HFFc6 (cell line): ENCODE results near the gene TMEM154. TPM values are rescaled to one million over a fixed set of nuclear protein-coding genes. Genes with fewer than 3 reads are reported as not detected.
"Not testable (repeated sequence)": the region's sequence is repeated elsewhere in the genome, so short reads cannot be mapped to it uniquely, and the experiment has no call there.

Experiments used
- DNase-seq: peaks from one replicate; pipeline ENCODE4 v3.0.0-alpha.2; 2018
- H3K27ac Mint-ChIP-seq: 2 replicates; pipeline ENCODE4 v1.8.0; 2020; ENCODE audit warnings: mild to moderate bottlenecking, mixed read lengths
- H3K27me3 Mint-ChIP-seq: 2 replicates; pipeline ENCODE4 v1.8.0; 2021; ENCODE audit warnings: mild to moderate bottlenecking, moderate library complexity, mixed read lengths; ENCODE audit not compliant: insufficient read depth
- H3K36me3 Mint-ChIP-seq: 2 replicates; pipeline ENCODE4 v1.8.0; 2021; ENCODE audit warnings: low read depth, mixed read lengths
- H3K4me1 Mint-ChIP-seq: 2 replicates; pipeline ENCODE4 v1.8.0; 2020; ENCODE audit warnings: low read depth, mixed read lengths
- H3K4me3 Mint-ChIP-seq: 2 replicates; pipeline ENCODE4 v1.8.0; 2020; ENCODE audit warnings: mild to moderate bottlenecking, moderate library complexity, mixed read lengths
- H3K9me3 Mint-ChIP-seq: 2 replicates; pipeline ENCODE4 v1.8.0; 2020; ENCODE audit warnings: mild to moderate bottlenecking, mixed read lengths
- total RNA-seq, 6 experiments: library from RNA; stranded (reverse); fragmentation: NEBNext Ultra II Directional; extraction: Animal tissue kit (Norgen Biotek cat#: 25700); gene quantifications; 2 replicates in 1 of 6; 3 replicates in 5 of 6; pipeline ENCODE4 v1.2.3, GENCODE V29; 2021
- TF ChIP-seq, protein P1 (sequence below): fragments of 200-600 bp; sonication (generic); IDR thresholded peaks from 2 replicates; pipeline ENCODE4 v1.5.0; 2021; ENCODE audit warnings: antibody characterized with exemption, mild to moderate bottlenecking

Gene TMEM154
- total RNA-seq, 6 experiments from 2014 or later, result 0.23 to 4.0 (median 0.95) TPM

DNA sequence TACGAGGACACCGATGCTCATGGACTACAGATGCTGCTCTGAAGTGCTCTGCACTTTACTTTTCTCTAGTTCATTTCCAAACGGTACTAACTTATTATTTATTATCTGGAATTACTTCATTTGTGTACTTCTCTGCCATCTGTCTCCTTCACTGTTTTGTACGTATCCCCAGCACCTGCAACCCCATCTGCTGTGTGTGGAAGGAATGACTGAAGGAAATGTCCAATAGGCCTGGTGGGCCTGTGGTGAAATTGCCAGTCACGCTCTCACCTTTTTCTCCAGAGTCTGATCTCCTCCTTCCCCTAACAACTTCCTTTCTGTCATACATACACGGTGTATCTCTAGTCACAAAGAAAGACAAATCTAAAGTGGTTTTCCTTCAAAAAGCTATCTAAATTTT, 12.9 kb downstream of the TMEM154 start:
- Mint-ChIP-seq H3K4me1 (no peaks in the 10 kb centered on the region), H3K4me3 (no peak overlapping the region), H3K27me3 (peaks cover 13% of the 10 kb centered on the region), H3K27ac (no peak overlapping the region), H3K9me3 (no peaks in the 10 kb centered on the region), H3K36me3 (no peaks in the 10 kb centered on the region)
- no peak for DNase-seq
- TF ChIP-seq, protein P1, sequence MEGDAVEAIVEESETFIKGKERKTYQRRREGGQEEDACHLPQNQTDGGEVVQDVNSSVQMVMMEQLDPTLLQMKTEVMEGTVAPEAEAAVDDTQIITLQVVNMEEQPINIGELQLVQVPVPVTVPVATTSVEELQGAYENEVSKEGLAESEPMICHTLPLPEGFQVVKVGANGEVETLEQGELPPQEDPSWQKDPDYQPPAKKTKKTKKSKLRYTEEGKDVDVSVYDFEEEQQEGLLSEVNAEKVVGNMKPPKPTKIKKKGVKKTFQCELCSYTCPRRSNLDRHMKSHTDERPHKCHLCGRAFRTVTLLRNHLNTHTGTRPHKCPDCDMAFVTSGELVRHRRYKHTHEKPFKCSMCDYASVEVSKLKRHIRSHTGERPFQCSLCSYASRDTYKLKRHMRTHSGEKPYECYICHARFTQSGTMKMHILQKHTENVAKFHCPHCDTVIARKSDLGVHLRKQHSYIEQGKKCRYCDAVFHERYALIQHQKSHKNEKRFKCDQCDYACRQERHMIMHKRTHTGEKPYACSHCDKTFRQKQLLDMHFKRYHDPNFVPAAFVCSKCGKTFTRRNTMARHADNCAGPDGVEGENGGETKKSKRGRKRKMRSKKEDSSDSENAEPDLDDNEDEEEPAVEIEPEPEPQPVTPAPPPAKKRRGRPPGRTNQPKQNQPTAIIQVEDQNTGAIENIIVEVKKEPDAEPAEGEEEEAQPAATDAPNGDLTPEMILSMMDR, result no peak

DNA sequence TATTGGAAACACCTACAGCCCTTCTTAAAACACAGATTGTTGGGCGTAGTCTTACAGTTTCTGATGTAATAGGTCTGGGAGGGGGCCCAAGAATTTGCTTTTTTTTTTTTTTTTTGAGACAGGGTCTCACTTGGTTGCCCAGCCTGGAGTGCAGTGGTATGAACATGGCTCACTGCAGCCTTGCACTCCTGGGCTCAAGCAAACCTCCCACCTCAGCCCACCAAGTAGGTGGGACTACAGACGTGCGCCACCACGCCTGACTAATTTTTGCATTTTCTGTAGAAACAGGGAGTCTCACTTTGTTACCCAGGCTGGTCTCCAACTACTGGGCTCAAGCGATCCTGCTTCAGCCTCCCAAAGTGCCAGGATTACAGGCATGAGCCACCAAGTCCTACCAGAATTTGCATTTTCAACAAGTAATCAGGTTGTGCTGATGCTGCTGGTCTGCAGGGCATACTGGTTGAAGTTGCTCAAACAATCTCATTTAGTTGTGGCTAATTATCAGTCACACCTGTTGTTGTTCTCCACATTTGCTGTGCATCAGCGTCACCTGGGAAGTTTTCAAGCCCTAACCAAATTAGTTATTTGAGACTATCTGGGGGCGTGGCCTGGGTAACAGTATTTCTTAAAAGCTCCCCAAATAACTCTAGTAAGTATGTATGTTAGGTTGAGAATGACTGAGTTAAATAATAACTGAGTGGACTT, 14.0 kb downstream of the TMEM154 start:
- DNase-seq, result no peak
- Mint-ChIP-seq H3K4me3 (no peak overlapping the region), H3K36me3 (no peaks in the 10 kb centered on the region), H3K4me1 (no peaks in the 10 kb centered on the region), H3K27ac (no peak overlapping the region), H3K27me3 (peaks cover 14% of the 10 kb centered on the region), H3K9me3 (no peaks in the 10 kb centered on the region)
- TF ChIP-seq, protein P1, result no peak

DNA sequence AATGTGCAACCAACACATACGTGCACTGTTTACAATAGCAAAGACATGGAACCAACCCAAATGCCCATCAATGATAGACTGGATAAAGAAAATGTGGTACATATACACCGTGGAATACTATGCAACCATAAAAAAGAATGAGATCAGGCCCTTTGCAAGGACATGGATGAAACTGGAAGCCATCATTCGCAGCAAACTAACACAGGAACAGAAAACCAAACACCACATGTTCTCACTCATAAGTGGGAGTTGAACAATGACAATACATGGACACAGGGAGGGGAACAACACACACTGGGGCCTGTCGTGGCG, 15.8 kb downstream of the TMEM154 start:
- not testable (repeated sequence) for H3K4me3 Mint-ChIP-seq, H3K4me1 Mint-ChIP-seq, H3K27ac Mint-ChIP-seq, H3K9me3 Mint-ChIP-seq, DNase-seq, H3K36me3 Mint-ChIP-seq
- peaks cover 16% of the 10 kb centered on the region for H3K27me3 Mint-ChIP-seq

DNA sequence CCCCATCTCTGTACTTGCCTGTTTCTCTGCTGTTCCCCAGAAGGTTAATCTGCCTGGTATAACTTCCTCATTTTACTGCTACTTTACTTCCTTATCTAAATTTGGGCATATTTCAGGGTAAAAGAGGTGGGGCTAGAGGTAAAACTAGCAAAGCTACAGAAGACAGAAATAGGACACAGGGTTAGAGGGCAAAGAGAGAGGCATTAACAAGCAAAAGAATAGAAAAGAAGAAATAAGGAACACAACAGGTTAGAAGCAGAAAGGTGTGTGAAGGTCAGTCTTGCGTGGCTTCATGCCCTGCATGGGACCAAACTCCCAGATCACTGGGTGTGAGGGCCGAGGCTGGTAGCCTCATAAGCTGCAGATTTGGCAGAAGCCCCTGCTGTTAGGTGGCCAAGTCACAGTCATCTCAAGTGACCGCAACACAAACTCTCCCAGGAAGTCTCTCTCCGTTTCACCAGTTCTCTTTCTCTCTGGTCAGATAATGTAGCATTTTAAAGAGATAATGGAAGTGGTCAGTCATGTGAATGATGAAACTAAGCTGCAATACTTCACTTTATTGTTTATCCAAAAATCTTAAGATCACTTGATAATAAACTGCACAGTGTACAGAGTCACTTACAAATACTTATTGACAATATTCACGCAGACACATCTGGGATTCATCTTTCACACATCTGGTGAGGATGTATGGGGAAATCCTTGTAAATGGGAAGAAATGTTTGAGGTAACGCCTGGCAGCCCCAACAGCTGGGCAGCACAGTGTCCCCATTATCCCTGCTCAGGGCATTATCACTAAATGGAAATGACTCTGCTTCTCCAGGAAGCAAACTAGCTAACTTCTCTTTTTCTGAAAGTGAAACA, 16.4 kb downstream of the TMEM154 start:
- DNase-seq, result no peak

DNA sequence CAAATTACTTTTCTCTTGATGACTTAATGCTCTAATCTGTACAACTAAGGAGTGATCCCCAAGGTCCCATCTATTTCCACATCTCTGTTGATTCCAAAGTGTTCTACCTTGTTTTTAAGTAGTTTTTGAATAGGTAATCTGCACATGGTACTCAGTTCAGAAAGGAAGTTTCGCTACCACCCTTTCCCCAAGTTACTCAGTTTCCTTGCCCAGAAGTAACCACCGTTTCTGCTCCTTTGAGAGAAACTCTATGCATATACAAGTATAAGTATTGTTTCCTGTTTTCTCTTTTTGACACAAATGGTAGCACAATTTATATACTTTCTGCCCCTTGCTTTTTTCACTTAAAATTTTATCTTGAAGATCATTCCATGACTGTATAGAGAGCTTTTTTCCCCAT, 18.1 kb downstream of the TMEM154 start:
- H3K4me3 Mint-ChIP-seq, result no peak overlapping the region
- TF ChIP-seq, protein P1, result no peak
- peaks cover 19% of the 10 kb centered on the region for H3K9me3 Mint-ChIP-seq
- DNase-seq, result no peak
- no peak overlapping the region for H3K27ac Mint-ChIP-seq
- H3K27me3 Mint-ChIP-seq, result peaks cover 14% of the 10 kb centered on the region
- no peaks in the 10 kb centered on the region for H3K4me1 Mint-ChIP-seq
- peaks cover 18% of the 10 kb centered on the region for H3K36me3 Mint-ChIP-seq

More for the DNA sequence above, 16.4 kb downstream of the TMEM154 start:
- H3K27me3 Mint-ChIP-seq, result peaks cover 16% of the 10 kb centered on the region
- H3K9me3 Mint-ChIP-seq, result peaks cover under 1% of the 10 kb centered on the region; the same call in 1 of the 2 replicates
- H3K36me3 Mint-ChIP-seq, result no peaks in the 10 kb centered on the region; the same call in 1 of the 2 replicates
- no peak overlapping the region for H3K27ac Mint-ChIP-seq
- no peaks in the 10 kb centered on the region for H3K4me1 Mint-ChIP-seq
- TF ChIP-seq, protein P1, result no peak
- H3K4me3 Mint-ChIP-seq, result no peak overlapping the region

DNA sequence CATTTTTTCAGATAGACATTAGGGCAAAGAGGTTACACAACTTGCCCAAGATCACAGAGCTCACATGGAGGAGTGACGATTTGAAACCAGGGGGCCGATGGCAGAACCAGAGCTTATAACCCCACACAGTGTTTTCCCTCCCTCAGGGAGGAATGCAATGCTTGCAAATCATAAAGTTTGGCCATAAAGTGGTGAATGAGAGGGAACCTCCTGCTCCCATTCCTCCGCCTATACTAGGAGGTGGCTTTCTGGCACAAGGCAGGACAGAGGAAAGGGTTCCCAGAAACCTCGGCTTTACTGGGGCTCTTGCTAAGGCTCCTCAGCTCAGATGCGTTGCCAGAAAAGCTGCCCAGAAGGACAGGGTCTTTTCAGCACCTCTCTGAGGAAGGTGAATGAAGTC, 19.3 kb downstream of the TMEM154 start:
- no peak for DNase-seq
- Mint-ChIP-seq H3K27ac (no peak overlapping the region), H3K4me1 (no peaks in the 10 kb centered on the region), H3K36me3 (peaks cover 18% of the 10 kb centered on the region), H3K4me3 (no peak overlapping the region), H3K9me3 (peaks cover 19% of the 10 kb centered on the region), H3K27me3 (peaks cover 14% of the 10 kb centered on the region)
- TF ChIP-seq, protein P1, result no peak
